ENCODE measurements around the gene TEX52.
"Not testable (repeated sequence)": the region's sequence is repeated elsewhere in the genome, so short reads cannot be mapped to it uniquely, and the experiment has no call there.

TEX52 gene

GRCh38 chr12:2863402-2863801, 6.6 kb upstream of the TEX52 start:
- DNase-seq, result not testable (repeated sequence)

- no peak for DNase-seq
Observed at GRCh38 chr12:2862876-2863275, 6.0 kb upstream of the TEX52 start.

- no peak for DNase-seq
Observed at GRCh38 chr12:2860170-2860569, 3.3 kb upstream of the TEX52 start.

- DNase-seq, result no peak
Observed at GRCh38 chr12:2858944-2859421, 2.1 kb upstream of the TEX52 start.

GRCh38 chr12:2858334-2858733, 1.5 kb upstream of the TEX52 start:
- DNase-seq, result no peak

GRCh38 chr12:2857576-2857975, 737 bp upstream of the TEX52 start:
- DNase-seq, result no peak

- DNase-seq, result no peak
Observed at GRCh38 chr12:2856051-2856450, 788 bp downstream of the TEX52 start.

- DNase-seq, result no peak
Observed at GRCh38 chr12:2855546-2855945, 1.3 kb downstream of the TEX52 start.

- DNase-seq, result no peak
Observed at GRCh38 chr12:2854669-2855453, 2.0 kb downstream of the TEX52 start.

GRCh38 chr12:2853626-2854025, 3.2 kb downstream of the TEX52 start:
- DNase-seq, result peak; percentile 23

- DNase-seq, result no peak
Observed at GRCh38 chr12:2851931-2852330, 4.9 kb downstream of the TEX52 start.

GRCh38 chr12:2845280-2845679, 11.6 kb downstream of the TEX52 start:
- DNase-seq, result no peak

- no peak for DNase-seq
Observed at GRCh38 chr12:2844786-2845185, 12.1 kb downstream of the TEX52 start.

- no peak for DNase-seq
Observed at GRCh38 chr12:2842948-2843347, 13.9 kb downstream of the TEX52 start.

- DNase-seq, result no peak
Observed at GRCh38 chr12:2841056-2841650, 15.7 kb downstream of the TEX52 start.

GRCh38 chr12:2836574-2836973, 20.3 kb downstream of the TEX52 start:
- DNase-seq, result no peak

- no peak for DNase-seq
Observed at GRCh38 chr12:2835691-2836403, 21.0 kb downstream of the TEX52 start.

GRCh38 chr12:2834581-2835491, 22.0 kb downstream of the TEX52 start, which contains the start of gene NRIP2:
Gene NRIP2, minus strand, starts transcription at chr12:2835035. Its CDS starts 52 bp downstream, at chr12:2834983.
- no peak for DNase-seq

GRCh38 chr12:2833810-2834209, 23.0 kb downstream of the TEX52 start:
- no peak for DNase-seq

GRCh38 chr12:2833327-2833726, 23.5 kb downstream of the TEX52 start:
- no peak for DNase-seq

GRCh38 chr12:2832550-2833127, 24.2 kb downstream of the TEX52 start:
- no peak for DNase-seq

GRCh38 chr12:2829275-2829674, 27.6 kb downstream of the TEX52 start:
- DNase-seq, result no peak

Data from CD4-positive, alpha-beta T cell treated with Interleukin-17A for 1 hour (primary cell).